Breast epithelium (tissue), 4 donors: ENCODE data around the gene AUH. TPM values are rescaled to one million over a fixed set of nuclear protein-coding genes. Genes with fewer than 3 reads are reported as not detected.

Experiments
- DNase-seq, 2 donors: peaks; one replicate each; pipeline ENCODE4 v3.0.0-alpha.2; 2019; ENCODE audit warnings: low spot score in 2 of 2
- H3K27ac ChIP-seq, 2 donors: fragments of 200-600 bp; sonication (generic) in 1 of 2; one replicate each; pipeline ENCODE4 v1.5.1; 2016 to 2019; ENCODE audit warnings: mild to moderate bottlenecking in 1 of 2
- H3K27me3 ChIP-seq, 2 donors: fragments of 200-600 bp; sonication (generic) in 1 of 2; one replicate each; pipeline versions ENCODE4 v1.5.1 to v1.6.0; 2017 to 2019; ENCODE audit warnings: control low read depth in 1 of 2, mild to moderate bottlenecking in 1 of 2
- H3K36me3 ChIP-seq: fragments of 200-600 bp; one replicate; pipeline ENCODE4 v1.5.1; 2019
- H3K4me1 ChIP-seq, 2 donors: fragments of 200-600 bp; sonication (generic); one replicate each; pipeline ENCODE4 v1.5.1; 2016 to 2019; ENCODE audit warnings: control low read depth in 1 of 2
- H3K4me3 ChIP-seq, 3 donors: fragments of 200-600 bp; sonication (generic); 1 replicate in 2 of 3; 2 replicates in 1 of 3; pipeline ENCODE4 v1.5.1; 2016 to 2019; ENCODE audit warnings: mild to moderate bottlenecking in 3 of 3, moderate library complexity in 2 of 3
- H3K9me3 ChIP-seq, 2 donors: fragments of 200-600 bp; sonication (generic) in 1 of 2; one replicate each; pipeline ENCODE4 v1.5.1; 2016 to 2019; ENCODE audit warnings: control low read depth in 1 of 2
- CTCF ChIP-seq, 3 donors: fragments of 450-650 bp; IDR thresholded peaks; one replicate each; pipeline ENCODE4 v1.5.1; 2016 to 2017; ENCODE audit warnings: antibody characterized with exemption in 3 of 3, mild to moderate bottlenecking in 3 of 3, moderate library complexity in 3 of 3
- POLR2A ChIP-seq: fragments of 450-650 bp; IDR thresholded peaks from one replicate; pipeline ENCODE4 v1.6.1; 2016; ENCODE audit warnings: antibody characterized with exemption, mild to moderate bottlenecking, moderate library complexity
- POLR2AphosphoS5 ChIP-seq, 3 donors: sonication (generic); formaldehyde crosslinking; IDR thresholded peaks; one replicate each; pipeline ENCODE4 v1.6.1; 2017; ENCODE audit warnings: antibody characterized with exemption in 3 of 3
- intact Hi-C: fragments of 100-400 bp; cut with DNase I; formaldehyde crosslinking; loops from one replicate; pipeline ENCODE4 v1.15.1; 2023; ENCODE audit warnings: low total_unique reads
- total RNA-seq, 3 donors: library from RNA; depleted of rRNA; stranded (reverse); fragments of >200 nt; gene quantifications; one replicate each; pipeline ENCODE4 v1.1.0, GENCODE V29; 2016

The AUH gene
- total RNA-seq, 3 donors from 2014 or later: 34.2 to 64.4 (median 50.8) TPM

- Histone ChIP-seq H3K27ac (no peak overlapping the region), H3K36me3 (no peaks in the 10 kb centered on the region), H3K27me3 (no peaks in the 10 kb centered on the region), H3K4me1 (no peaks in the 10 kb centered on the region), H3K4me3 (no peak overlapping the region), H3K9me3 (no peaks in the 10 kb centered on the region)
- TF ChIP-seq POLR2AphosphoS5 (IDR thresholded peaks at IDR 0.05) (no peak), CTCF (IDR thresholded peaks at IDR 0.05) (no peak), POLR2A (no peak)
- intact Hi-C loops: no loop called here
- DNase-seq: no peak
Measured at GRCh38 chr9:91214867-91215266, 146.9 kb downstream of the AUH start.

- intact Hi-C loops: no loop called here
- Histone ChIP-seq H3K36me3 (no peaks in the 10 kb centered on the region), H3K27ac (no peak overlapping the region), H3K4me3 (no peak overlapping the region), H3K4me1 (no peaks in the 10 kb centered on the region), H3K27me3 (no peaks in the 10 kb centered on the region), H3K9me3 (no peaks in the 10 kb centered on the region)
- no peak for TF ChIP-seq POLR2AphosphoS5 (IDR thresholded peaks at IDR 0.05)
- TF ChIP-seq POLR2A: no peak
- no peak for TF ChIP-seq CTCF (IDR thresholded peaks at IDR 0.05)
- no peak for DNase-seq
Measured at GRCh38 chr9:91214086-91214485, 147.6 kb downstream of the AUH start.

GRCh38 chr9:91212596-91213243 lies 149.0 kb downstream of the AUH start:
- H3K27me3 ChIP-seq: no peaks in the 10 kb centered on the region
- no peaks in the 10 kb centered on the region for H3K36me3 ChIP-seq
- no peak for DNase-seq
- H3K27ac ChIP-seq: peak overlapping the region in 1 of 2 donors; percentile 21
- H3K4me1 ChIP-seq: peaks cover 0 to 6% of the 10 kb centered on the region in 2 donors
- TF ChIP-seq CTCF (IDR thresholded peaks at IDR 0.05) (no peak), POLR2AphosphoS5 (IDR thresholded peaks at IDR 0.05) (no peak), POLR2A (no peak)
- intact Hi-C loops: no loop called here
- no peak overlapping the region for H3K4me3 ChIP-seq
- no peaks in the 10 kb centered on the region for H3K9me3 ChIP-seq

GRCh38 chr9:91211919-91212318 lies 149.8 kb downstream of the AUH start:
- DNase-seq: no peak
- Histone ChIP-seq H3K4me1 (peaks cover 0 to 14% of the 10 kb centered on the region in 2 donors), H3K36me3 (no peaks in the 10 kb centered on the region), H3K27ac (peak overlapping the region; percentile 8 to 21), H3K27me3 (no peaks in the 10 kb centered on the region), H3K4me3 (peak overlapping the region in 1 of 3 donors; percentile 6), H3K9me3 (no peaks in the 10 kb centered on the region)
- intact Hi-C loops: no loop called here
- TF ChIP-seq POLR2AphosphoS5 (IDR thresholded peaks at IDR 0.05): no peak
- TF ChIP-seq CTCF (IDR thresholded peaks at IDR 0.05): no peak
- no peak for TF ChIP-seq POLR2A

- Histone ChIP-seq H3K9me3 (no peaks in the 10 kb centered on the region), H3K27ac (no peak overlapping the region), H3K36me3 (no peaks in the 10 kb centered on the region), H3K27me3 (no peaks in the 10 kb centered on the region), H3K4me3 (no peak overlapping the region), H3K4me1 (peaks cover 0 to 14% of the 10 kb centered on the region in 2 donors)
- intact Hi-C loops: no loop called here
- TF ChIP-seq POLR2AphosphoS5 (IDR thresholded peaks at IDR 0.05): no peak
- TF ChIP-seq CTCF (IDR thresholded peaks at IDR 0.05): no peak
- no peak for TF ChIP-seq POLR2A
- DNase-seq: no peak
Measured at GRCh38 chr9:91211414-91211813, 150.3 kb downstream of the AUH start.
